ENCODE measurements around the gene SLC2A9. TPM values are rescaled to one million over a fixed set of nuclear protein-coding genes. Genes with fewer than 3 reads are reported as not detected.

Gene SLC2A9
- under 1 TPM; 0.77 to 0.98 TPM for total RNA-seq

DNA sequence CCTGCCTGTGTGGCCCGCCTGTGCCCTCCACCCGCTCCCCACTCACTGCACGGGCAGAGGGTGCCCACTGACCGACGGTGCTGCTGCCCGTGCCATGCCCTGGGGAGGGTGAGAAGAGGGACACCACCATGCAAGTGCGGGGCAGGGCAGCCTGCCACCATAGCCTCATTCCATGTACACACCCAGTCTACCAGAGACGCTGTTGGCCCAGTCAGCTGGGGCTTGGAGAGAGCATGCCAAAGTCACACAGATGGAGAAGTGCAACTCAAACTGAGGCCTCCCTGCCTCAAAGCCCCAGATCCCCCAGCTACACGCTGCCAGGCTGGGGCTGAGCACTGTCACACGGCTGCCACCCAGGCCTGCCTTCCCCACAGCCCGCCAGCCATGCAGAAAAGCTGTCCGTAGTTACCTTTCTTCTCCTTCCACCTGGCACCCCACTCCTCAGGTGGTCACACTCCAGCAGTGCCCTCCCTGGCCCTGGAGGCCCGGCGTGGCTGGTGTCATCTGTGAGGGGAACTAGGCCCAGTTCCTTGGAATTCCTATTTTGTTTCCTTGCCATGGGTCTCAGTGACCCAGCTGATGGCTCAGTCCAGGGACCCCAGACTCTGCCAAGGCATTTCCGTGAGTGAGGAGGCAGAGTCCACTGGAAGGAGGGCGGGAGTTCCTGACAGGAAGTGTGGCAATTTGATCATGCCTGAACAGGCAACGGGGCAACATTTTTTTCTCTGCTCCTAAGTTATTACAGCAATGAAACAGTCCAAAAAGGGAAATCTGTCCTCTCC lies at the start of gene SLC2A9:
Gene SLC2A9, minus strand, starts transcription at position 627 of the 782 bp plus-strand sequence. Its CDS starts 68 bp downstream, at position 559.

DNA sequence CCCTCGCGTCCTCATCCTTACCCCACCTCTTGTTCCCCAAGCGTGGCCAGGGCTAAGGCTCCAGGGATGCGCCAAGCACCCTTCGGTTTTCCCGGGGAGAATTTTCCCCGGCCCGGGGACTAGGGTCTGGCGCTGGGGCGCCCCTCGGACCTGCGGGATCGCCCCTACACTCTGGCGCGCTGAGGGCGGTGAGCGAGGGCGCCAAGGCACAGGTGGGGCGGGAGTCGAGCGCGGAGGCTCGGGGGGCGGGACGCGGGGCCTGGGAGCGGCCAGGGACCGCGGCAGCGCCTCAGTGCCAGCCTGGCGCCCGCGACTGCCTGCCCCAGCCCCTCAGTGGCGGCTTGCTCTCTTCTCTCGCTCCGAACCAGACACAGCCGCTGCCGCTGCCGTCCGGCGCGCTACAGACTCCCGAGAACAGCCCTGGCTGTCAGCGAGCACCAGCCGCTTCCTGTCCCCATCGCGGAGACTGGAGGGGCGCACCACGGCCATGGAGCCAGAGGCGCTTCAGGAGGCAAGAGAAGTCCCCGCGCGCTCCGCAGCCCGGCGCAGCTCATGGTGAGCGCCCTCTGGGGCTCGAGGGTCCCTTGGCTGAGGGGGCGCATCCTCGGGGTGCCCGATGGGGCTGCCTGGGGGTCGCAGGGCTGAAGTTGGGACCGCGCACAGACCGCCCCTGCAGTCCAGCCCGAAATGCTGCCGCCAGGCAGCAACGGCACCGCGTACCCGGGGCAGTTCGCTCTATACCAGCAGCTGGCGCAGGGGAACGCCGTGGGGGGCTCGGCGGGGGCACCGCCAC lies 239.8 kb downstream of the SLC2A9 start, which contains the start of gene DRD5:
Gene DRD5, plus strand, starts transcription at position 292 of the 793 bp plus-strand sequence. Its CDS starts 396 bp downstream, at position 688.

Other genes starting within 250 kb of the SLC2A9 start
- not detected for gene DRD5, start 239.9 kb downstream of the SLC2A9 start, total RNA-seq
- 100 to 1,000 TPM; 369 to 374 TPM for gene WDR1, start 95.3 kb upstream of the SLC2A9 start, total RNA-seq